Right kidney (tissue), 1 donor: ENCODE measurements around the gene DPF3.

Experiments used
- DNase-seq: peaks from one replicate; pipeline ENCODE4 v3.0.0-alpha.2; 2016

Gene DPF3

GRCh38 chr14:72679141-72679535 is 214.8 kb downstream of the DPF3 start:
- DNase-seq: no peak

GRCh38 chr14:72678356-72678755 is 215.5 kb downstream of the DPF3 start:
- DNase-seq: no peak

DNA sequence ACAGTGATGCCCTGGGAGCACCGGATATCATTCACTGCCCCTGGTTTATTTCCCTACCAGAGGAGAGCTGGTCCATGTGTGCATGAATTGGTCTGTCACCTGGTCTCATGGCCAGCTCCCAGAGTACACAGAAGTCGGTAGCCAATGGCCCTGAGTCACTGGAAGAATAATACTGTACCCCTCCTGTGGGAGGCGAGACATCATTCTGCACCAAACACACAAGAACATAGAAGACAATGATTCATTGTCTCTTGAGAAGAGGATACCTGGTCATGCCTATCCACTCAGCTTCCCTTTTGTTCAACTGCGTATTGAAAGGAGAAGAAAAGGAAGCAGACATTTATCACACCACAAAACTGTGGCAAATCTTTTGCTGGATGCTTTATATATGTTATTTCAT is 216.2 kb downstream of the DPF3 start:
- DNase-seq: no peak

GRCh38 chr14:72675126-72675525 is 218.8 kb downstream of the DPF3 start:
- no peak for DNase-seq

DNA sequence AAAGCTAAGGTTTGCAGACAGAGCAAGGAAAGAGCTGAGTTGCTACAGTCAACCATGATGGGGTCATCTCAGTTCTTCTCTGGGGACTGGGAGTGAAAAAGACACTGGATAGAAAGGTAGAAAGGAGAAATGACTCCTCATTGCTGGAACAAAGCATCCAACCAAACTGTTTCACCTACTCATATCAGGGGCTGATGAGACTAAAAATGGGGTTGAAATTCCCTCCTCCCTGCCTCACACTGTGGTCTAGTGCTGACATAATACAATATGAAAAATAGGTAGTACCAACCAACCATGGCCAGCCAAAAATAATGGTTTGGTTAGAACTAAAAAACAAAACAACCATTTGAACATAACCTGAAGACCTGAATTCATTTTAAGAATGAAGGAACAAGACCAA is 220.7 kb downstream of the DPF3 start:
- no peak for DNase-seq

DNA sequence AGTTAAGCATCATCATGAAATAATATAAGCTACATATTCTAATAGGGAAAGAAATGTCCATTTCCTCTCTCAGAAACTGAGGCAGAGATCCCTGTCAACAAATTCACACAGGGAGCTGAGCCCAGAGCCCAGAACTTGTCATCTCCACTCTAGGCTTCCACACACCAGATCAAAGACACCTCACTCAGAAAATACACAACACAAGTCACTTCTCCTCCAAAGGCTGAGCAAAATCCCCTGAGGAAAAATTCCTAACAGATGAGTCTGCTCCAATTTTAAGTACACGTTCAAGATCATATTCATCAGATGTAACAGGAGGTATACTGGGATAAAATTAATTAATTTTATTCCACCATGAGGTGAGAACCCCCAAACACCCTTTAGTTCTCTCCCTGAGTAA is 227.3 kb downstream of the DPF3 start:
- no peak for DNase-seq

DNA sequence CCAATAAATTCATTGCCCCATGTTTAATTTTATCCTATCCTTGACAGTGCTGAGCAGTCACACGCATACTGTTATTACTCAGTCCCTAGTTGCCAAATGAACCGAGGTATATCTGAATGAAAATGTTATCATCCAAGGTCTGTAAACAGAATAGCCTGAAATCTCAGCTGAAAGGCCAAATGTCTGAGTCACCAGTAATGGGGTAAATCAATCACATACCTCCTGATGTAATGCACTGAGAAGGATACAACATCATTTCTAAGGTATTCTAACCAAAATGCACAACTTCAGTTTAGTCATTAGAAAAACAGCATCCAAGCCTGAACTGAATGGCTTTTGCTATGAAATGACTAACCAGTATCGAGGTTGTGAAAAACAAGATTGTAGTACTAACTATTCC is 228.6 kb downstream of the DPF3 start:
- DNase-seq: no peak

DNA sequence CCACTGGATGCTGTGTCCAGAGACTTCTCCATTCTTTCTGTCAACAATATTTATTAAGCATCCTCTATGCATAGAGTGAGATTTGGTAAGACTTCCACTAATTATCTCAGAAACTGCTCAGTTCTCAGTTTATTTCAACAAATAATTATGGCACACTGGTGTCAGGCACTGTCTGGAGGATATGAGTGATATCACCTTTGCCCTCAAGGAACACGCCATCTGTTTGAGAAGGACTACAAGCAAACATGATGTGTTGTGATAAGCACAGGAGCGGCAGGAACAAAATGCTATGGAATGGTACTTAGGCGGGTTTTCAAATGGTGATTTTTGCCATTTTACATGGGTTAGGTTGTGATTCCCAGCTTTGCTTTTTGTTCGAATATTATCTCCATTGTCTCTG is 229.2 kb downstream of the DPF3 start:
- DNase-seq: no peak

GRCh38 chr14:72663956-72664650 is 229.8 kb downstream of the DPF3 start:
- no peak for DNase-seq

GRCh38 chr14:72663076-72663487 is 230.8 kb downstream of the DPF3 start:
- no peak for DNase-seq

- no peak for DNase-seq
These were observed 231.7 kb downstream of the DPF3 start for GRCh38 chr14:72662214-72662613.

DNA sequence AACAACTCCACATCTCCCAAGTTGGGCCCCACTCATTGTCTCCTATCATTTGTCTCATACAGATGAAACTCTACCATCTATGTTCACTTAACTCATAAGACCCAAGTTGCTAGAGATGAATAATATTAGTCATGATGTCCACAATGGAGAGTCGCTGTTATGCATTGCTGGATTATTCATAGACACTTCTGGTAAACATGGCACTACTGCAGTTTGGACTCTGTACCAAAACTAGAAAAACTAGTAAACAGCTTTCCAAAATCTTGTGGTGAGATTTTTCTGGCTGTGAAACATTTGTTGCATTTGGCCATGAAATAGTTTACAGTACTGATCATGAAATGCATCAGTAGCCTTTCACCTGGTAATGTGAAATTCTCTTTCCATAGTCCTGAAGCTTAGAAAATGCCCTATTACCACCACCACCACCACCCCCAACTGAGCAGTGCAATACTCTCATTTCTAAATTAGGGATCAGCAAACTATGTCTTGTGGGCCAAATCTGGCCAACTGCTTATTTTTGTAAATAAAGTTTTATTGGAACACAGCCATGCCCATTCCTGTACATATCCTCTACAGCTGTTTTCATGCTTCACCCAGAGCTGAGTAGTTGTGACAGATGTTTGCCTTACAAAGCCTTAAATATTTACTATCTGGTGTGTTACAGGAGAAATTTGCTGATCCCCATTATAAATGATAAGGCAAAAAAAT is 236.5 kb downstream of the DPF3 start:
- no peak for DNase-seq

DNA sequence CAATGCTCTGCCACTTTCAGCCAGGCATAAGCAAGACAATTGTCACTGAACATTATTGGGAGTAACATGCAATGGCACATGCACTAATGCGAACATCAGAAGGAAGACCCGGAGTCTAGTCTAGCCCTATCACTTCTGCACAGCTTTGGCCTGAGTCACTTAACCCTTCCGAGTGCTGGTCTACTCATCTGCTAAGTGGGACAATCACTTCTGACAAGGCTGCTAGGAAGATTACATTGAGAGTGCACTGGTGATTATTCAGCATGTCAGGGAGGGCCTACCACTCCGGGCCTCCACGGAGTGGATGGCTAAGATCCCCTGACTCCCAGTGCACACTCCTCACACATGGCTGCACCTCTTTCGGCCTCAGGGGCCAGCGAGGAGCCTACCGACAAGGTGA is 240.9 kb downstream of the DPF3 start:
- DNase-seq: no peak

DNA sequence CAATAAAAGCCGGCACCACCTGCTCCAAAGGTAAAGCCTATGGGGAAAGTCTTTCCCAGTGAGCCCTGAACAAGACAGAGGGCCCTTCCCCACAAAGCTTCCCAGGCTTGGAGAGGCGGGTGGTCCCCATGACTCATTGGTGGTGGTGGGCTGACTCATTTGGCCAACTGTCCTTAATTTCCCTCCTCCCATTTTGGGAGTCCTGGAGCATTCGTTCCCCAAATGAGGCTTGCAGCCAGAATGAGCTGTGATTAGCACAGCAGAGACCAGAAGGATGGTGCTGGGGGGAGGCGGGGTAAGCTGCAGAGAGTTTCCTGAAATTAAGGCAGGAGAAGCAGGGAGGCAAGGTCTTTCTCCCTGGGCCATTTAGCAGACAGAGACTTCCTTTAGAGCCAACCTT is 241.7 kb downstream of the DPF3 start:
- no peak for DNase-seq

GRCh38 chr14:72651714-72652113 is 242.2 kb downstream of the DPF3 start:
- DNase-seq: no peak

DNA sequence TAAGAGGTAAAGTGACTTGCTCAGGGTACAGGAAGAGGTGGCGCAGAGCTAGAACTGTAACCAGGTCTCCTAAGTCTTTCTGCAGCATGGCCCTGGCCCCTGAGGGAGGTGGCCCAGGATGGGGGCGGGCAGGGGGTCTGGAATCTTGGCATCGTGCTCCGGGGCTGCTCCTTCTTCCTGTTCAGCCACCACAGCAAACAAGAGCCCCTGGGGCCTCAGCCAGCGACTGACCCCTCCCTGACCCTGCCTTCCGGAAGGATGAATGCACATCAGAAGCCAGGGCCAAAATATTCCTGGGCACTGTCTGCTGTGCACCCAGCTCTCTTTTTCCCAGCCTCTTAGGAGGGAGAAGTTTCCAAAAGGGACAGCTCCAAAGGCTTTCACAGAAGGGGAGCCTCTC is 242.8 kb downstream of the DPF3 start:
- DNase-seq: no peak

DNA sequence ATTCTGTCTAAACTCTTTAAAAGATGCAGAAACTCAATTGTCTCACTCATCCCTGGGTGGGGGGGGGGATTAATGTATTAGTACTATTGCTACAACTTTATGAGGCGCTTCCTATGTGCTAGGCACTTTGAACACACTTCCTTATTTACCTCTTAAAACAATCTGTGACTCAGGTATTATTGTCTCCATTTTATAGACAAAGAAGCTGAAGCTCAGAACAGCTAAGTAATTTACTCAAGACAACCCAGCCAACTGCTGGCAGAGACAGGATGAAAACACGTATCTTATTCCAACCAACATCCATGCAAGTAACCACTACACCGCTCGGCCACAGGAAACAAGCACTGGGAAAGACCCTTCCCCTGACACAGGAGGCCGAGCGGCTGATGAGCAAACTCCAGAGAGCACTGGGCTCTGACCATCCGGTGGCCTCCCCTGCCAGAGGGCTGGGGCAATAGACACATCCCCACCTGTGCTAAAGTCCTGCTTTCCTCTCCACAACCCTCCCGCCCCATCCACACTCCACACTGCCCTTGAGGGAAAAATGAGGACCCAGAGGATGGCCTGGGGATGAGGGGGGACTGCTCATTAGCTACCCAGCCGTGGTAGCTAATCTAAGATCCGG is 244.2 kb downstream of the DPF3 start:
- DNase-seq: no peak

DNA sequence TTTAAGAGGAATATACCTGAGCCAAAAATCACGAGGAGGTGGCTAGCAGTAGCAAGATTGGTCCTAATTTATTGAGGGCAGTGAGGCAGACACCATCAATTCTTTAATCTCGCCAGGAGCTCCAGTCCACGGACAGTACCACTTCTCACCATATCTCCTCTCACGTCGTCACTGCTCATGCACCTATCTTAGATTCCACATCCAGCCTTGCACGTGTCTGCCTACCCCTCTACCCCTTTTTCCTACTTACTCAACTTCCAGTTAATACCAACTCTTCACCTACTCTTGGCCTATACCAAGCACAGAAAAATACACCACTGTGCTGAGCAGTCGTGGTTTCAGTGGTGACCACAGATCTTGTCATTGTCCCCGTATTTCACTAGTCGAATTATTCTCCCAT is 246.1 kb downstream of the DPF3 start:
- no peak for DNase-seq

- DNase-seq: no peak
These were observed 246.9 kb downstream of the DPF3 start for GRCh38 chr14:72646861-72647528.

DNA sequence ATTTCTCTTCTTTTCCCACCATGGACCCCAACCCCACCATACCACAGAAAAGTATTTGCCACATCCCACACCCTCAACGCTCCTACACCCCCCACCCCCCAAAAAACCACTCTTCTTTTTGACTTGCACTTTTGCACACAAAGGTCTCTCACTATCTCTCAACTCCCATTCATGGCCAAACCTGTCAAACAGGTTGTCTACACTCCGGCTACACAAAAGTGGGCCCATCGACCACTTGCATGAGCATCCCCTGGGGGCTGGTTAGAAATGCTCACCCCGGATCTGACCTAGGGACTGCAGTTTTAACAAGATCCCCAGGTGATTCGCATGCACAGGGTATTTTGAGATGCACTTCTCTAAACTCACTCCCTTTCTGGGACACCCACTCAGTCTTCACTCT is 248.2 kb downstream of the DPF3 start:
- DNase-seq: no peak

DNA sequence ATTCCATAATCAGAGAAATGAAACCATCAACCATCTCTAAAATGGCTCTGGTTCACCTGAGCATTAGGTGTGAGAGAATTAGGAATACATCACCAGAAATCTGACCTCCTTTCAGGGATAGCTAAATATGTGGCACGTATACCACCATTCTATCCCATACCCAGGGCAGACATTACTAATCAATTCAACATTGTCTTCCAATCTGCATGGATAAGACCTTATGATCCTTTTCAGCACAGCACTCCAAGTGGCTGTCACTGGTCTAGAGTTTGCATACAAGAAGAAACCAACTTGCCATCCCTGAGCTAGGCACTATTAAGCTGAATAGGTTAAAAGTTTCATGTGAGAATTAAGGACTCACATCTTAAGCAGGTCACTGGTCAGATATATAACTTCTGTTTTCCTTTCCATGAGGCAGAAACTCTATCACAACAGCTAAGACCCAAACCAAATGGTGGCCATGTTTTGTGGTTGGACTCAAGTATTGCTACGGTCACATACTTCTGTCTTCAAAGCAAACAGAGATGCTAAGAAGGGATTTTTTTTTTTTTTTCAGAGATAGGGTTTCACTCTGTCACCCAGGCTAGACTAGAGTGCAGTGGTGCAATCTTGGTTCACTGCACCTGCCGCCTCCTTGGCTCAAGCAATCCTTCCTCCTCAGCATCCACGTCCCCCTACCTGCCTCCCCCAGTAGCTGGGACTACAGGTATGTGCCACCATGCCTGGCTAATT is 249.0 kb downstream of the DPF3 start:
- no peak for DNase-seq

- DNase-seq: no peak
These were observed 249.9 kb downstream of the DPF3 start for GRCh38 chr14:72644038-72644437.
